IPS-18a (cell line): ENCODE results near the gene MAML2.

Experiments
- H3K27ac ChIP-seq: one replicate; pipeline ENCODE4 v1.5.1; 2013; ENCODE audit warnings: low read length
- H3K27me3 ChIP-seq: one replicate; pipeline ENCODE4 v1.6.1; 2013; ENCODE audit warnings: mild to moderate bottlenecking, low read length; ENCODE audit not compliant: control insufficient read depth, insufficient read depth
- H3K36me3 ChIP-seq: one replicate; pipeline ENCODE4 v1.6.1; 2013; ENCODE audit warnings: low read depth, low read length; ENCODE audit not compliant: control insufficient read depth
- H3K4me1 ChIP-seq: one replicate; pipeline ENCODE4 v1.6.1; 2013; ENCODE audit warnings: low read depth, low read length; ENCODE audit not compliant: control insufficient read depth
- H3K4me3 ChIP-seq: one replicate; pipeline ENCODE4 v1.5.1; 2013; ENCODE audit warnings: low read length
- H3K9ac ChIP-seq: one replicate; pipeline ENCODE4 v1.6.1; 2013; ENCODE audit warnings: mild to moderate bottlenecking, low read length, moderate library complexity
- H3K9me3 ChIP-seq: one replicate; pipeline ENCODE4 v1.6.1; 2013; ENCODE audit warnings: low read depth, low read length; ENCODE audit not compliant: control insufficient read depth

The MAML2 gene

GRCh38 chr11:96314326-96315020 lies 28.5 kb downstream of the MAML2 start:
- H3K4me1 ChIP-seq = peaks cover 24% of the 10 kb centered on the region
- no peak overlapping the region for H3K27ac ChIP-seq
- no peak overlapping the region for H3K4me3 ChIP-seq
- H3K9me3 ChIP-seq = no peaks in the 10 kb centered on the region
- no peak overlapping the region for H3K9ac ChIP-seq
- H3K27me3 ChIP-seq = no peaks in the 10 kb centered on the region
- no peaks in the 10 kb centered on the region for H3K36me3 ChIP-seq

DNA sequence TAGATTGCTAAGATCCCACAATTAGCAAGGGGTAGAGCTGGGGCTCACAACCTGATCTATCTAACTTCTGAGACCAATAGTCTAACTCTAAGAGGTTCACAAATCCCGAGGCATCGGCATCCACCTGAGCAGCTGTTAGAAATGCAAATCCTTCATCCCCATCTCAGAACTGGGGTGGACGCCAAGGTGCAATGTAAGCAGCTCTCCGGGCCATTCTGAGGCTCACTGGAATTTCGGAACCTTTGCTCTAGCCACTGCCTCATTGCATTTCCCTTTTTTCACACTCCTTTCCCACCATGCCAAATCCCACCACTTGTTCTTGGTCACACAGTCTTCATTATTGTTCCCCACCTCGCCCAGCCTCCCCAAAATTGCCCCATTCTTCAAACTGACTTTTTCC lies 29.8 kb downstream of the MAML2 start:
- Histone ChIP-seq H3K4me3 (no peak overlapping the region), H3K27me3 (no peaks in the 10 kb centered on the region), H3K9ac (no peak overlapping the region), H3K9me3 (no peaks in the 10 kb centered on the region), H3K4me1 (peaks cover 29% of the 10 kb centered on the region), H3K27ac (no peak overlapping the region), H3K36me3 (no peaks in the 10 kb centered on the region)

DNA sequence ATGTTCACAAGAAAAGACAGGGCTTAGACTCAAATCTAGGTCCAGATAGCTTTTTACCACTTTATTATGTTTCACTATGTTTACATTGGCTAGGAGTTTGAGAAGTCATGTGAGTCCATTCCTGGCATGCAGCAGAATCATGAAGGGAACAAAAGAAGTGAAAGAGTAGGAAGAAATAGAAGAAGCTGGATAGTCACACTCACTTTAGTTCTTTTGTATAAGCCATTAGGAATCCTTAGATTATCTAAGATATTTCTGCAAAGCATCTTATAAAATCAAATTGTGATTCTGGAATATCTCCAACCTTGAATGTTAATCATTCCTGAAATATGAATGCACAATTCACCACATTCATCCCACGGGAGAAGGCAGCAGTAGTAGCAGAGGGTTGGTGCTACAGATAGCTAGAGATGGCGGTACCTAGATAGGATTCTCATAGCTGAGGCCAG lies 31.9 kb downstream of the MAML2 start:
- Histone ChIP-seq H3K36me3 (no peaks in the 10 kb centered on the region), H3K9ac (no peak overlapping the region), H3K27me3 (no peaks in the 10 kb centered on the region), H3K9me3 (no peaks in the 10 kb centered on the region), H3K27ac (no peak overlapping the region), H3K4me1 (peaks cover 38% of the 10 kb centered on the region), H3K4me3 (no peak overlapping the region)

GRCh38 chr11:96310236-96310635 lies 32.8 kb downstream of the MAML2 start:
- Histone ChIP-seq H3K4me3 (no peak overlapping the region), H3K9me3 (no peaks in the 10 kb centered on the region), H3K9ac (no peak overlapping the region), H3K27me3 (no peaks in the 10 kb centered on the region), H3K27ac (no peak overlapping the region), H3K36me3 (no peaks in the 10 kb centered on the region), H3K4me1 (peaks cover 39% of the 10 kb centered on the region)

GRCh38 chr11:96309643-96310017 lies 33.4 kb downstream of the MAML2 start:
- peaks cover 39% of the 10 kb centered on the region for H3K4me1 ChIP-seq
- no peaks in the 10 kb centered on the region for H3K36me3 ChIP-seq
- no peak overlapping the region for H3K4me3 ChIP-seq
- no peaks in the 10 kb centered on the region for H3K27me3 ChIP-seq
- no peak overlapping the region for H3K27ac ChIP-seq
- no peaks in the 10 kb centered on the region for H3K9me3 ChIP-seq
- H3K9ac ChIP-seq = no peak overlapping the region

DNA sequence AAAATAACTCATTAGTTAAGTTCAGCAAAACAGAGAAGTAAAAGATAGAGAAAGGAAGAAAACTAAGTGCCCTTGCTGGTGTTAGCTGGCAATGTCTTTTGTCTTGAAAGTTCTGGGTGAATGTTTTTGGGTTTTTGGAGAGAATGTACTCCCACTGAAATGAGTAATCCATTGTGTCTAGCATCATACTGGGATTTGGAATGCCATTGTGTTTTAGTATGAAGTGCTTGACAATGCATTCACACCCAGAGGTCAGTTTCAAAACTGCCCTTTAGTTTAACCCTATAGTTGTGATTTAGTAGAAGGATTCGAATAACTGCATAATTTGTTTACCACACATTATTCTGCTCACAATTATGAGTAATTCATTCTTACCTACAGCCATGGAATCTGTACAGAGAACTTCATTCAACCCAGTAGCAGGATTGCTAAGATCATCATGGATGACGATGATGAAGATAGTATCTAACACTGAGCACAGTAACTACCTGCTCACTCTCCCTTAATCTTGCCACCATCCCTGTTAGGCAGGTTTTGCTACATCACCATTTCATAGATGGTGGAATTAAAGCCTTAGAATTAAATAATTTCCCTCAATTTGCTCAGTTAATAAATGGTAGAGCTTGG lies 33.9 kb downstream of the MAML2 start:
- H3K36me3 ChIP-seq = no peaks in the 10 kb centered on the region
- peaks cover 39% of the 10 kb centered on the region for H3K4me1 ChIP-seq
- H3K27me3 ChIP-seq = no peaks in the 10 kb centered on the region
- no peak overlapping the region for H3K27ac ChIP-seq
- H3K9me3 ChIP-seq = no peaks in the 10 kb centered on the region
- no peak overlapping the region for H3K9ac ChIP-seq
- H3K4me3 ChIP-seq = no peak overlapping the region

- Histone ChIP-seq H3K36me3 (no peaks in the 10 kb centered on the region), H3K27me3 (no peaks in the 10 kb centered on the region), H3K4me3 (peak overlapping the region; percentile 39), H3K4me1 (peaks cover 26% of the 10 kb centered on the region), H3K27ac (peak overlapping the region; percentile 51), H3K9me3 (no peaks in the 10 kb centered on the region), H3K9ac (peak overlapping the region; percentile 21)
Measured at GRCh38 chr11:96307776-96308140, 35.2 kb downstream of the MAML2 start.

GRCh38 chr11:96306933-96307775 lies 35.8 kb downstream of the MAML2 start:
- Histone ChIP-seq H3K4me3 (peak overlapping the region; percentile 39), H3K9ac (peak overlapping the region; percentile 21), H3K36me3 (no peaks in the 10 kb centered on the region), H3K4me1 (peaks cover 26% of the 10 kb centered on the region), H3K27ac (peak overlapping the region; percentile 51), H3K9me3 (no peaks in the 10 kb centered on the region), H3K27me3 (no peaks in the 10 kb centered on the region)

DNA sequence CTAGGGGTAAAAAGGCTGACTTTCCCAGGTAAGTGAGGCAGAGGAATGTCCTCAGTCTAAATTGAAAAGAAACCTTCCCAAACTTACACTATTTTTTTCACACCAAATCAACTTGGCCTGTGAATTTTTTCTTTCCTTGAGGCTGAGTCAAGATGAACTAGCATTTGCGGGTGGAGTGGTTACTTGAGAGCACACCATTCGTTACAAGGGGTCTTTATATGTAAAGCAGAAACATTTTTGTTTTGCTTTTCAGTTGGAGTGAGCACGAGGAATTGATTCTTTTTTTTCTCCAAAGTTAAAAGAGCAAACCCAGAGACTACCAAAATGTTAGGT lies 36.4 kb downstream of the MAML2 start:
- H3K27ac ChIP-seq = no peak overlapping the region
- peaks cover 26% of the 10 kb centered on the region for H3K4me1 ChIP-seq
- H3K9ac ChIP-seq = no peak overlapping the region
- H3K27me3 ChIP-seq = no peaks in the 10 kb centered on the region
- H3K4me3 ChIP-seq = no peak overlapping the region
- H3K9me3 ChIP-seq = no peaks in the 10 kb centered on the region
- H3K36me3 ChIP-seq = no peaks in the 10 kb centered on the region

- H3K9ac ChIP-seq = no peak overlapping the region
- no peaks in the 10 kb centered on the region for H3K36me3 ChIP-seq
- H3K4me1 ChIP-seq = peaks cover 26% of the 10 kb centered on the region
- no peak overlapping the region for H3K4me3 ChIP-seq
- no peaks in the 10 kb centered on the region for H3K9me3 ChIP-seq
- H3K27me3 ChIP-seq = no peaks in the 10 kb centered on the region
- no peak overlapping the region for H3K27ac ChIP-seq
Measured at GRCh38 chr11:96306071-96306470, 36.9 kb downstream of the MAML2 start.

GRCh38 chr11:96303980-96304379 lies 39.0 kb downstream of the MAML2 start:
- Histone ChIP-seq H3K9me3 (no peaks in the 10 kb centered on the region), H3K27ac (no peak overlapping the region), H3K36me3 (no peaks in the 10 kb centered on the region), H3K4me3 (no peak overlapping the region), H3K27me3 (no peaks in the 10 kb centered on the region), H3K9ac (no peak overlapping the region), H3K4me1 (peaks cover 21% of the 10 kb centered on the region)
